Esophagus squamous epithelium (tissue), 5 donors: Measurements from ENCODE around the gene KLHL40. TPM values are rescaled to one million over a fixed set of nuclear protein-coding genes. Genes with fewer than 3 reads are reported as not detected.

Experiments used
- DNase-seq: peaks from one replicate; lab custom pipeline; 2025; lab: John Stamatoyannopoulos, UW
- H3K27ac ChIP-seq, 4 donors: fragments of 200-600 bp; sonication (generic); one replicate each; pipeline ENCODE4 v1.5.1; 2016 to 2019; ENCODE audit warnings: mild to moderate bottlenecking in 1 of 4
- H3K27me3 ChIP-seq, 4 donors: fragments of 200-600 bp; sonication (generic); 1 replicate in 3 of 4; 2 replicates in 1 of 4; pipeline versions ENCODE4 v1.5.1 to v1.6.0; 2017 to 2021; ENCODE audit warnings: antibody characterized with exemption in 1 of 4
- H3K36me3 ChIP-seq, 3 donors: fragments of 200-600 bp; sonication (generic); one replicate each; pipeline ENCODE4 v1.5.1; 2016 to 2019
- H3K4me1 ChIP-seq, 3 donors: fragments of 200-600 bp; sonication (generic); one replicate each; pipeline ENCODE4 v1.5.1; 2017 to 2019
- H3K4me3 ChIP-seq, 4 donors: fragments of 200-600 bp; sonication (generic); 1 replicate in 3 of 4; 2 replicates in 1 of 4; pipeline ENCODE4 v1.5.1; 2016 to 2019; ENCODE audit warnings: mild to moderate bottlenecking in 2 of 4, moderate library complexity in 1 of 4
- H3K9me3 ChIP-seq, 3 donors: fragments of 200-600 bp; sonication (generic); one replicate each; pipeline ENCODE4 v1.5.1; 2016 to 2019
- CTCF ChIP-seq, 6 experiments: fragments of 450-650 bp in 4 of 6; fragments of 200-600 bp in 2 of 6; sonication (generic) in 2 of 6; IDR thresholded peaks; one replicate each; pipeline ENCODE4 v1.5.1; 2016 to 2019; ENCODE audit warnings: antibody characterized with exemption in 6 of 6, mild to moderate bottlenecking in 4 of 6, moderate library complexity in 4 of 6
- POLR2A ChIP-seq, 4 donors: fragments of 450-650 bp; IDR thresholded peaks; one replicate each; pipeline ENCODE4 v1.6.1; 2017; ENCODE audit warnings: antibody characterized with exemption in 4 of 4, mild to moderate bottlenecking in 4 of 4, moderate library complexity in 3 of 4
- WGBS, 2 donors: methylation state at CpG; one replicate each; pipeline ENCODE4 v1.1.5; 2018; 5-methylcytosine and 5-hydroxymethylcytosine counted together
- intact Hi-C: fragments of 100-400 bp; cut with DNase I; formaldehyde crosslinking; loops from one replicate; pipeline ENCODE4 v1.15.0; 2022
- total RNA-seq, 4 donors: library from RNA; depleted of rRNA; stranded (reverse); fragments of >200 nt; gene quantifications; one replicate each; pipeline ENCODE4 v1.1.0, GENCODE V29; 2016
- donor health status: DM: yes; HTN: yes; CAD: no.

The KLHL40 gene
- total RNA-seq, 4 donors from 2014 or later, result not detected

- Histone ChIP-seq H3K27me3 (peaks cover 0 to 5% (median 0%) of the 10 kb centered on the region in 4 donors), H3K36me3 (no peaks in the 10 kb centered on the region), H3K9me3 (no peaks in the 10 kb centered on the region), H3K27ac (no peak overlapping the region), H3K4me1 (no peaks in the 10 kb centered on the region), H3K4me3 (no peak overlapping the region)
- DNase-seq, result no peak
- no peak for TF ChIP-seq POLR2A (IDR thresholded peaks at IDR 0.05)
- no peak for TF ChIP-seq CTCF (IDR thresholded peaks at IDR 0.05)
- intact Hi-C loops, result no loop called here
- WGBS, 2 donors, result 68 to 78% methylated on average over 7 of the region's 7 CpGs
Measured at GRCh38 chr3:42705058-42705767, 19.9 kb downstream of the KLHL40 start.

GRCh38 chr3:42705962-42706585 is 20.7 kb downstream of the KLHL40 start:
- H3K36me3 ChIP-seq, result no peaks in the 10 kb centered on the region
- no peak overlapping the region for H3K27ac ChIP-seq
- H3K9me3 ChIP-seq, result no peaks in the 10 kb centered on the region
- DNase-seq, result no peak
- H3K4me3 ChIP-seq, result no peak overlapping the region
- TF ChIP-seq CTCF (IDR thresholded peaks at IDR 0.05) (no peak), POLR2A (IDR thresholded peaks at IDR 0.05) (no peak)
- 46 to 79% methylated on average over 3 to 6 of the region's 10 CpGs for WGBS, 2 donors
- H3K27me3 ChIP-seq, result no peaks in the 10 kb centered on the region
- no peaks in the 10 kb centered on the region for H3K4me1 ChIP-seq
- intact Hi-C loops, result no loop called here

- no peaks in the 10 kb centered on the region for H3K4me1 ChIP-seq
- TF ChIP-seq POLR2A (IDR thresholded peaks at IDR 0.05), result no peak
- no peak for TF ChIP-seq CTCF (IDR thresholded peaks at IDR 0.05)
- intact Hi-C loops, result no loop called here
- H3K27ac ChIP-seq, result no peak overlapping the region
- no peak overlapping the region for H3K4me3 ChIP-seq
- H3K36me3 ChIP-seq, result no peaks in the 10 kb centered on the region
- H3K27me3 ChIP-seq, result no peaks in the 10 kb centered on the region
- no peaks in the 10 kb centered on the region for H3K9me3 ChIP-seq
- WGBS, 2 donors, result 72 to 75% methylated on average over 5 to 7 of the region's 7 CpGs
- DNase-seq, result no peak
Measured at GRCh38 chr3:42706721-42707619, 21.6 kb downstream of the KLHL40 start.

- no peaks in the 10 kb centered on the region for H3K9me3 ChIP-seq
Measured at GRCh38 chr3:42707620-42708355, 22.5 kb downstream of the KLHL40 start.

More at GRCh38 chr3:42707620-42708355, 22.5 kb downstream of the KLHL40 start:
- Histone ChIP-seq H3K36me3 (no peaks in the 10 kb centered on the region), H3K27ac (no peak overlapping the region), H3K4me1 (no peaks in the 10 kb centered on the region), H3K27me3 (no peaks in the 10 kb centered on the region), H3K4me3 (no peak overlapping the region)
- DNase-seq, result no peak
- WGBS, 2 donors, result 60 to 82% methylated on average over 1 to 5 of the region's 8 CpGs
- TF ChIP-seq CTCF (IDR thresholded peaks at IDR 0.05) (no peak), POLR2A (IDR thresholded peaks at IDR 0.05) (no peak)
- intact Hi-C loops, result no loop called here
